Loucy (cell line): ENCODE results near the gene RPS6KA5.

ENCODE experiments used
- CTCF ChIP-seq: fragments of 200-600 bp; sonication (generic); conservative IDR thresholded peaks from 2 replicates; pipeline ENCODE4 v1.5.1; 2014; ENCODE audit warnings: mild to moderate bottlenecking, antibody characterized with exemption, low read length
- EZH2phosphoT487 ChIP-seq: fragments of 200-600 bp; IDR thresholded peaks from 2 replicates; pipeline ENCODE4 v1.6.1; 2018; ENCODE audit warnings: antibody characterized with exemption, mild to moderate bottlenecking, moderate library complexity, borderline replicate concordance

- no peak for TF ChIP-seq CTCF
- TF ChIP-seq EZH2phosphoT487 = no peak
Measured at GRCh38 chr14:91047174-91047753, 13.2 kb downstream of the RPS6KA5 start.
